ENCODE results near the gene CAPN14. TPM values are rescaled to one million over a fixed set of nuclear protein-coding genes. Genes with fewer than 3 reads are reported as not detected.

CAPN14 gene
- total and polyA plus RNA-seq, 4 donors, result 0.18 to 0.29 (median 0.21) TPM; not detected in 1

GRCh38 chr2:31222071-31222470 lies 4.8 kb upstream of the CAPN14 start:
- DNase-seq (no peak), ATAC-seq (ENCODE audit: low FRiP score) (no peak)
- intact Hi-C loops (cut with DNase I), result no loop called here
- Histone ChIP-seq H3K4me1 (ENCODE audit: control insufficient read depth in 1 of 2, insufficient read depth in 2 of 2, low read length in 2 of 2) (no peaks in the 10 kb centered on the region), H3K4me3 (ENCODE audit: low read length in 2 of 2) (no peak overlapping the region), H3K27ac (ENCODE audit: low read depth in 1 of 2, low read length in 2 of 2) (no peak overlapping the region), H3K27me3 (ENCODE audit: control insufficient read depth in 1 of 2, insufficient read depth in 2 of 2, low read length in 1 of 2) (no peaks in the 10 kb centered on the region), H3K9me3 (ENCODE audit: control insufficient read depth, low read length) (no peaks in the 10 kb centered on the region), H3K36me3 (ENCODE audit: control insufficient read depth in 1 of 2, insufficient read depth in 2 of 2, low read length in 1 of 2) (no peaks in the 10 kb centered on the region)
- WGBS, 2 donors, result 89% methylated on average over 4 of the region's 4 CpGs

DNA sequence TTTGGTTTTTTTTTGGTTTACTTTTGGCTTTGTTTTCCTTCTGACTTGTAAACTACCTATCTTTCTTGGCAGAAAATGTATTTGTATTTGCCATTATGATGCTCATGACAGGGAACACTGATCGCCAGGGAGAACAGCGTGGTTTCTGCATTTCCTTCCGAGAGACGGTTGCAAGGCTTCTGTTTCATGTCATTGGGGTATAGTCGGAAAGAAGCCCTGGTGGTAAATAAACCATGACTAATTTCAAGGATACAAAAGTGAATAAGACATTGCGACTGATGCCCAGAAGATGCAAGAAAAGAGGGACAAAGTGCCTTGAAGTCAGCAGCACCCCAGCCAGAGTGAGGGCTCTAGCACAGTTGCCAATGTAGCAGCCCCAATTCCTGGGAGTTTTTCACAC lies 4.2 kb upstream of the CAPN14 start:
- 80 to 84% methylated on average over 6 of the region's 6 CpGs for WGBS, 2 donors
- Histone ChIP-seq H3K9me3 (ENCODE audit: control insufficient read depth, low read length) (no peaks in the 10 kb centered on the region), H3K27me3 (ENCODE audit: control insufficient read depth in 1 of 2, insufficient read depth in 2 of 2, low read length in 1 of 2) (no peaks in the 10 kb centered on the region), H3K36me3 (ENCODE audit: control insufficient read depth in 1 of 2, insufficient read depth in 2 of 2, low read length in 1 of 2) (no peaks in the 10 kb centered on the region), H3K4me1 (ENCODE audit: control insufficient read depth in 1 of 2, insufficient read depth in 2 of 2, low read length in 2 of 2) (no peaks in the 10 kb centered on the region), H3K27ac (ENCODE audit: low read depth in 1 of 2, low read length in 2 of 2) (no peak overlapping the region), H3K4me3 (ENCODE audit: low read length in 2 of 2) (no peak overlapping the region)
- no peak for ATAC-seq (ENCODE audit: low FRiP score)
- no peak for DNase-seq
- intact Hi-C loops (cut with DNase I), result no loop called here

DNA sequence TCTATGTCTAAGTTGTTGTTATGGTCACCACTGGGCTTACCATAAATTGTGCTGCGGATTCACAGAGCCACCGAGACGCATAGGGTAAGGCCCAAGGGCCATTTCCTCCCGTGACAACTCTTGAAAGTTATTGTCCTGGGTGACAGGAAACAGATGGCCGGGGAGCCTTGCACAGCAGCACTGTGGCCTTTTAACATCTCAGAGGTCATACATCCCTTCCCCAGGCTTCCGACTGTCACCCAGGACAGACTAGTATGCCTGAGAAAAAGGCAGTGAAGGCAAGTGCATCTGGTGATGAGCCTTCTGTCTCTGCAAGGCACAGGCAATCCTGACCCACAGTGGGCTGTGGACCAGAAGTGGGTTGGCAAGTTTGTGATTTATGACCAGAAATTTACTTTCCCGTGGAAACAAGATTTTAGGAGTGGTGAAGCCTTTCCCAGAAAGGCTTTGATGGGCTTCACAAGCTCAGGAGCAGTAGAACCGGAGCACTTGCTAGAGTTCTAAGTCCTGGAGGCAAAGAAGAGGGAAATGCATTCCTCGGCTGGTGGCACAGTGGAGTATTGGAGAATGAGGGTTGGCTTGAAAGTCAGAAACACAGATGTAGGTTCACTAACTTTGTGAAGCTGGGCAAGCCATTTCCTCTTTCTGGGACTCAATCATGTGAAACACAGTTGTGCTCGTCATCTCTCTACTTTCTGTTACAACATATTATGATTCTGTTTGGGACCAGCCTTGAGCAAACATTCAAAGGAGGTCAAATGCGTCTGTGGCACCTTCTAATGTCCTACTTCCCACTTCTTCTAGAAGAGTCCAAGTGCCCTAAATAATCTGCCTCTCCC lies 2.0 kb upstream of the CAPN14 start:
- WGBS, 2 donors, result 57 to 61% methylated on average over 11 of the region's 11 CpGs
- Histone ChIP-seq H3K4me3 (ENCODE audit: low read length in 2 of 2) (no peak overlapping the region), H3K36me3 (ENCODE audit: control insufficient read depth in 1 of 2, insufficient read depth in 2 of 2, low read length in 1 of 2) (no peaks in the 10 kb centered on the region), H3K4me1 (ENCODE audit: control insufficient read depth in 1 of 2, insufficient read depth in 2 of 2, low read length in 2 of 2) (no peaks in the 10 kb centered on the region), H3K9me3 (ENCODE audit: control insufficient read depth, low read length) (no peaks in the 10 kb centered on the region), H3K27ac (ENCODE audit: low read depth in 1 of 2, low read length in 2 of 2) (no peak overlapping the region), H3K27me3 (ENCODE audit: control insufficient read depth in 1 of 2, insufficient read depth in 2 of 2, low read length in 1 of 2) (no peaks in the 10 kb centered on the region)
- intact Hi-C loops (cut with DNase I), result no loop called here
- DNase-seq (no peak), ATAC-seq (ENCODE audit: low FRiP score) (no peak)

DNA sequence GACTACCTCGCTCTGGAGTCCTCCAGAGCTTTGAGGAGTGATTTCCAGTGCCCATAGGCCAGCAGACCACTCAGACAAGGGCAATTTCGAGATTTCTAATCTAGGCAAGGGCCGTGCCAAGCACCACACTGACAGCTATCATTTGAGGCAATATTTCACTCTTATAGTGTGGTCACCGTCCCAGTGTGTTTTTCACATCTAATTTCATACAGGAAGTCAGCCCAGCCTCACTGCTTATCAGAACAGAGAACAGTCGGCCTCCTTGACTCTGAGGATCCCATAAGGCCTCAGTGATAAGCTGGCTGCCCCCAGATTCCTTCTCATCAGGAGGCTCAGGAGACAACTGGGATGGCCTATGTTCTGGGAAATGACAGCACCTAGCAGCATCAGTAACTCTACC lies 581 bp downstream of the CAPN14 start:
- WGBS, 2 donors, result 65 to 76% methylated on average over 5 of the region's 5 CpGs
- Histone ChIP-seq H3K4me3 (ENCODE audit: low read length in 2 of 2) (no peak overlapping the region), H3K4me1 (ENCODE audit: control insufficient read depth in 1 of 2, insufficient read depth in 2 of 2, low read length in 2 of 2) (no peaks in the 10 kb centered on the region), H3K36me3 (ENCODE audit: control insufficient read depth in 1 of 2, insufficient read depth in 2 of 2, low read length in 1 of 2) (no peaks in the 10 kb centered on the region), H3K27ac (ENCODE audit: low read depth in 1 of 2, low read length in 2 of 2) (no peak overlapping the region), H3K27me3 (ENCODE audit: control insufficient read depth in 1 of 2, insufficient read depth in 2 of 2, low read length in 1 of 2) (no peaks in the 10 kb centered on the region), H3K9me3 (ENCODE audit: control insufficient read depth, low read length) (no peaks in the 10 kb centered on the region)
- no peak for DNase-seq
- ATAC-seq (ENCODE audit: low FRiP score), result no peak
- intact Hi-C loops (cut with DNase I), result no loop called here

GRCh38 chr2:31214444-31214915 lies 2.8 kb downstream of the CAPN14 start:
- WGBS, 2 donors, result 89 to 96% methylated on average over 8 of the region's 8 CpGs
- intact Hi-C loops (cut with DNase I), result no loop called here

DNA sequence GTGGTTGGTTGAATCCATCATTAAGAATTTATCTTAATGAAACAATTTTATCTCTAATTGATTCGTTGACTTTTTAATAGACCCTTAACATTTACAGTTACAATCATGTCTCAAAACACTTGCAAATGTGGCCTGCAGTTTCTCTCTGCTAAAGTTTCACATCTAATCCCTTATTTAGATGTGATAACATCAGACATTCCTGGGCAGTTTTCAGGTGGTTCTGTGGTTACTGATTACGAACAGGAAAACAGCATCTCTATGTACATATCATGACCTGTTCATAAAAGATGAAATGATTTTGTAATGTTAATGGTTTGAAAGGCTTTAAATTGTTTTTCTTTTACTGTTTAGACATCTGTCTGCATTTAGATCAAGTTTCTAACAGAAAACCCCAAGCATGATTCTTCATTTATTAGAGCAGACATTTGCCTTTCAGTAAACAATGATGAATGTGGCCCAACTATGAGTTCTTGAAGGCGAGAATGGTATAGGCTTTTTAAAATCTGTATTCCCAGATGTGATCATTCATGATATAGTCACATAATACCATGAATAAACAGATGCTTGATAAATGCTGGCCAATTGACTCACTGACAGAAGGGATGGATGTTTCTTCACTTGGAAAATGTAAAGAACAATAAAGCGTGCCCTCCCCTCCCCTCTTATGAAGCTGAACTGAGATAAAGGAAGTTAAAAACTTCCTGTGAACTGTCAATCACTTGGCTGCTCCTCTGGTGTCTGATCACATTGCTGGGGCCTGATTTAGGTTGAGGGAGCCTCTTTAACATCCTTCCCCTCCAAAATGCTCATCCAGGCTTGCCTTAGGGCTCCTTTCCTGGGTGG lies 3.5 kb downstream of the CAPN14 start:
- no peaks in the 10 kb centered on the region for H3K36me3 ChIP-seq (ENCODE audit: control insufficient read depth in 1 of 2, insufficient read depth in 2 of 2, low read length in 1 of 2)
- H3K27ac ChIP-seq (ENCODE audit: low read depth in 1 of 2, low read length in 2 of 2), result no peak overlapping the region
- no peaks in the 10 kb centered on the region for H3K4me1 ChIP-seq (ENCODE audit: control insufficient read depth in 1 of 2, insufficient read depth in 2 of 2, low read length in 2 of 2)
- 10 to 85% methylated on average over 4 of the region's 4 CpGs for WGBS, 2 donors
- no peak overlapping the region for H3K4me3 ChIP-seq (ENCODE audit: low read length in 2 of 2)
- H3K27me3 ChIP-seq (ENCODE audit: control insufficient read depth in 1 of 2, insufficient read depth in 2 of 2, low read length in 1 of 2), result no peaks in the 10 kb centered on the region
- intact Hi-C loops (cut with DNase I), result no loop called here
- DNase-seq (no peak), ATAC-seq (ENCODE audit: low FRiP score) (no peak)
- H3K9me3 ChIP-seq (ENCODE audit: control insufficient read depth, low read length), result no peaks in the 10 kb centered on the region

More at GRCh38 chr2:31214444-31214915, 2.8 kb downstream of the CAPN14 start:
- no peaks in the 10 kb centered on the region for H3K36me3 ChIP-seq (ENCODE audit: control insufficient read depth in 1 of 2, insufficient read depth in 2 of 2, low read length in 1 of 2)
- H3K27ac ChIP-seq (ENCODE audit: low read depth in 1 of 2, low read length in 2 of 2), result no peak overlapping the region
- ATAC-seq (ENCODE audit: low FRiP score), result no peak
- no peak overlapping the region for H3K4me3 ChIP-seq (ENCODE audit: low read length in 2 of 2)
- no peak for DNase-seq
- H3K9me3 ChIP-seq (ENCODE audit: control insufficient read depth, low read length), result no peaks in the 10 kb centered on the region
- no peaks in the 10 kb centered on the region for H3K4me1 ChIP-seq (ENCODE audit: control insufficient read depth in 1 of 2, insufficient read depth in 2 of 2, low read length in 2 of 2)
- no peaks in the 10 kb centered on the region for H3K27me3 ChIP-seq (ENCODE audit: control insufficient read depth in 1 of 2, insufficient read depth in 2 of 2, low read length in 1 of 2)

GRCh38 chr2:31212659-31213600 lies 4.4 kb downstream of the CAPN14 start:
- WGBS, 2 donors, result 70 to 74% methylated on average over 9 of the region's 9 CpGs
- intact Hi-C loops (cut with DNase I), result no loop called here
- H3K4me3 ChIP-seq (ENCODE audit: low read length in 2 of 2), result no peak overlapping the region
- no peaks in the 10 kb centered on the region for H3K4me1 ChIP-seq (ENCODE audit: control insufficient read depth in 1 of 2, insufficient read depth in 2 of 2, low read length in 2 of 2)
- ATAC-seq (ENCODE audit: low FRiP score), result no peak
- no peak for DNase-seq
- H3K36me3 ChIP-seq (ENCODE audit: control insufficient read depth in 1 of 2, insufficient read depth in 2 of 2, low read length in 1 of 2), result no peaks in the 10 kb centered on the region
- H3K27ac ChIP-seq (ENCODE audit: low read depth in 1 of 2, low read length in 2 of 2), result no peak overlapping the region
- H3K27me3 ChIP-seq (ENCODE audit: control insufficient read depth in 1 of 2, insufficient read depth in 2 of 2, low read length in 1 of 2), result no peaks in the 10 kb centered on the region
- no peaks in the 10 kb centered on the region for H3K9me3 ChIP-seq (ENCODE audit: control insufficient read depth, low read length)

DNA sequence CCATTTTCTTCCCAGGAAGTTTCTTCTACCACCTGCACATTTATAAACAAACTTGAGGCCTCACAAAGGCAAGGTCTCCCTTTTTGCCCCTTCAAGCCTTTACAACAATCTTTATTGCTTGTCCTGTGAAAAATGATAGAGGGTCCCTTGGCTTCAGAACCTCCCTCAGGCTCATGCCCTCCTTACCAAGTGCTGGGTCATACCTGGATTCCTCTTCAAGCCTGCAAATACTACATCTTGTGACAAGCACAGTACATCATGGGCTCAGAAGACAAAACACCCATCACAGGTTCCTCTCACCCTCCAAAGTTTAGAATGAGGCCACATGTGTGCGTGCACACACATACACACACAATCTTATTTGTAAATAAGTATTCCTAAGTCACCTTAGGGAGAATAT lies 9.1 kb downstream of the CAPN14 start:
- DNase-seq, result no peak
- Histone ChIP-seq H3K36me3 (ENCODE audit: control insufficient read depth in 1 of 2, insufficient read depth in 2 of 2, low read length in 1 of 2) (no peaks in the 10 kb centered on the region), H3K9me3 (ENCODE audit: control insufficient read depth, low read length) (no peaks in the 10 kb centered on the region), H3K27me3 (ENCODE audit: control insufficient read depth in 1 of 2, insufficient read depth in 2 of 2, low read length in 1 of 2) (no peaks in the 10 kb centered on the region), H3K27ac (ENCODE audit: low read depth in 1 of 2, low read length in 2 of 2) (no peak overlapping the region), H3K4me3 (ENCODE audit: low read length in 2 of 2) (no peak overlapping the region), H3K4me1 (ENCODE audit: control insufficient read depth in 1 of 2, insufficient read depth in 2 of 2, low read length in 2 of 2) (no peaks in the 10 kb centered on the region)
- no peak for ATAC-seq (ENCODE audit: low FRiP score)
- 100% methylated on average over 1 of the region's 1 CpG for WGBS, 2 donors
- intact Hi-C loops (cut with DNase I), result no loop called here

Data from aorta (tissue), 5 donors.